Panc1 (cell line): ENCODE measurements around the gene PPM1F.
"Not testable (repeated sequence)": the region's sequence is repeated elsewhere in the genome, so short reads cannot be mapped to it uniquely, and the experiment has no call there.

ENCODE experiments used
- POLR2AphosphoS5 ChIP-seq: IDR thresholded peaks from 2 replicates; pipeline ENCODE4 v1.6.1; 2012; ENCODE audit warnings: mild to moderate bottlenecking, low read depth, low read length, moderate library complexity
- TCF7L2 ChIP-seq: IDR thresholded peaks from 2 replicates; pipeline ENCODE4 v1.6.1; 2011; ENCODE audit warnings: mild to moderate bottlenecking, low read depth, low read length, inconsistent platforms
- TF ChIP-seq, protein P1 (sequence below): fragments of 450-650 bp; IDR thresholded peaks from 2 replicates; pipeline ENCODE4 v1.5.1; 2017; ENCODE audit warnings: mild to moderate bottlenecking

DNA sequence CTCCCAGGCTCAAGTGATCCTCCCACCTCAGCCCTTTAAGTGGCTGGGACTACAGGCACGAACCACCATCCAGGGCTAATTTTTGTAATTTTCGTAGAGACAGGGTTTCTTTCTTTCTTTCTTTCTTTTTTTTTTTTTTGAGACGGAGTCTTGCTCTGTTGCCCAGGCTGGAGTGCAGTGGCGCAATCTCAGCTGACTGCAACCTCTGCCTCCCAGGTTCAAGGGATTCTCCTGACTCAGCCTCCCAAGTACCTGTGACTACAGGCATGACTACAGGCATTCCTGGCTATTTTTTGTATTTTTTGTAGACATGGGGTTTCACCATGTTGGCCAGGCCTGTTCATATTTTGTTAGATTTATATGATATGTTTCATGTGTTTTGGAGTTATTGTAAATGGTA is 56.4 kb downstream of the PPM1F start:
- TF ChIP-seq POLR2AphosphoS5, TCF7L2: not testable (repeated sequence)
- TF ChIP-seq, protein P1, sequence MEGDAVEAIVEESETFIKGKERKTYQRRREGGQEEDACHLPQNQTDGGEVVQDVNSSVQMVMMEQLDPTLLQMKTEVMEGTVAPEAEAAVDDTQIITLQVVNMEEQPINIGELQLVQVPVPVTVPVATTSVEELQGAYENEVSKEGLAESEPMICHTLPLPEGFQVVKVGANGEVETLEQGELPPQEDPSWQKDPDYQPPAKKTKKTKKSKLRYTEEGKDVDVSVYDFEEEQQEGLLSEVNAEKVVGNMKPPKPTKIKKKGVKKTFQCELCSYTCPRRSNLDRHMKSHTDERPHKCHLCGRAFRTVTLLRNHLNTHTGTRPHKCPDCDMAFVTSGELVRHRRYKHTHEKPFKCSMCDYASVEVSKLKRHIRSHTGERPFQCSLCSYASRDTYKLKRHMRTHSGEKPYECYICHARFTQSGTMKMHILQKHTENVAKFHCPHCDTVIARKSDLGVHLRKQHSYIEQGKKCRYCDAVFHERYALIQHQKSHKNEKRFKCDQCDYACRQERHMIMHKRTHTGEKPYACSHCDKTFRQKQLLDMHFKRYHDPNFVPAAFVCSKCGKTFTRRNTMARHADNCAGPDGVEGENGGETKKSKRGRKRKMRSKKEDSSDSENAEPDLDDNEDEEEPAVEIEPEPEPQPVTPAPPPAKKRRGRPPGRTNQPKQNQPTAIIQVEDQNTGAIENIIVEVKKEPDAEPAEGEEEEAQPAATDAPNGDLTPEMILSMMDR = not testable (repeated sequence)
